SU-DHL-6 (cell line): ENCODE data around the gene ZNF746.

ENCODE experiments used
- CTCF ChIP-seq: fragments of 200-600 bp; sonication (generic); IDR thresholded peaks from one replicate; pipeline ENCODE4 v1.5.1; 2017; ENCODE audit warnings: antibody characterized with exemption, mild to moderate bottlenecking, low read length, moderate library complexity; ENCODE audit not compliant: insufficient read depth, poor library complexity, severe bottlenecking
- EZH2phosphoT487 ChIP-seq: fragments of 200-600 bp; sonication (generic), shearing (Covaris generic); conservative IDR thresholded peaks from 2 replicates; pipeline ENCODE4 v1.6.1; 2018; ENCODE audit warnings: mild to moderate bottlenecking, antibody characterized with exemption, low read length, moderate library complexity, mixed read lengths

GRCh38 chr7:149462101-149462520 lies 35.5 kb downstream of the ZNF746 start:
- no peak for TF ChIP-seq CTCF
- no peak for TF ChIP-seq EZH2phosphoT487
